Measurements from ENCODE around the gene CYP26C1. TPM values are rescaled to one million over a fixed set of nuclear protein-coding genes. Genes with fewer than 3 reads are reported as not detected.

The CYP26C1 gene
- total RNA-seq, 4 donors from 2014 or later: not detected

DNA sequence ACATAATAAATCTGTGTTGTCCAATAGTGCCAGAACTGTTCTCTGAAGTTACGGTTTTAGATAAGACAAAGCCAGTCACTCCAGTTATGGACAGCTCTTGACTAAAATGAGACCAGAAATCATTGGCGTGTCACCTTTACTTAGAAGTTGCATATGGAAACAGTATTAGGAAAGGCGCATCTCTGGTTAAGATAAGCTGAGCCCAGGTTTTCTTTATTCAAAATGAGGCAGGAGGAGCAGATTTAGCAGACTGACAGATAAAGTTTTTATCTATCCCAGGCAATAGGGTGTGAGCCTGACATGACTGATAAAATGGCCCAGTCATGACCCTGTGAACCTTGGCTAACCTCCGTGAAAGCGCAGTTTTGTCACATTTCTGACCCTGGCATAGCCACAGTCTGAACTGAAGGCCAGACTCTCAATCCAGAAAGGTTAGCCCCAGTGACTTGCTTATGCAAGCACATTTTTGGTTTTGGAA, 17.3 kb downstream of the CYP26C1 start:
- Histone ChIP-seq H3K4me3 (no peak overlapping the region), H3K9me3 (no peaks in the 10 kb centered on the region), H3K27me3 (peaks cover 78% of the 10 kb centered on the region), H3K27ac (no peak overlapping the region), H3K36me3 (no peaks in the 10 kb centered on the region), H3K4me1 (peaks cover 11 to 25% (median 24%) of the 10 kb centered on the region in 4 donors)
- no peak for DNase-seq
- in situ Hi-C loops (cut with MboI; ENCODE audit: low pct_ligation_motif_present in 1 of 4, low pct_unique_long_range_greater_than_20kb in 1 of 4, low sequenced_read_pairs in 3 of 4) (loop anchor here in 1 of 4 donors (25.0 kb wide), 1 partner anchor 434 kb away; no protein-coding TSS in a partner anchor), intact Hi-C loops (cut with DNase I; ENCODE audit: low total_unique reads) (no loop called here)
- WGBS, 2 donors (ENCODE audit: low coverage in 1 of 2): 56 to 64% methylated on average over 5 of the region's 5 CpGs
- TF ChIP-seq EP300 (IDR thresholded peaks at IDR 0.05; ENCODE audit: low read depth) (no peak), POLR2AphosphoS5 (IDR thresholded peaks at IDR 0.05) (no peak), POLR2A (IDR thresholded peaks at IDR 0.05) (no peak)
- TF ChIP-seq, protein P1, sequence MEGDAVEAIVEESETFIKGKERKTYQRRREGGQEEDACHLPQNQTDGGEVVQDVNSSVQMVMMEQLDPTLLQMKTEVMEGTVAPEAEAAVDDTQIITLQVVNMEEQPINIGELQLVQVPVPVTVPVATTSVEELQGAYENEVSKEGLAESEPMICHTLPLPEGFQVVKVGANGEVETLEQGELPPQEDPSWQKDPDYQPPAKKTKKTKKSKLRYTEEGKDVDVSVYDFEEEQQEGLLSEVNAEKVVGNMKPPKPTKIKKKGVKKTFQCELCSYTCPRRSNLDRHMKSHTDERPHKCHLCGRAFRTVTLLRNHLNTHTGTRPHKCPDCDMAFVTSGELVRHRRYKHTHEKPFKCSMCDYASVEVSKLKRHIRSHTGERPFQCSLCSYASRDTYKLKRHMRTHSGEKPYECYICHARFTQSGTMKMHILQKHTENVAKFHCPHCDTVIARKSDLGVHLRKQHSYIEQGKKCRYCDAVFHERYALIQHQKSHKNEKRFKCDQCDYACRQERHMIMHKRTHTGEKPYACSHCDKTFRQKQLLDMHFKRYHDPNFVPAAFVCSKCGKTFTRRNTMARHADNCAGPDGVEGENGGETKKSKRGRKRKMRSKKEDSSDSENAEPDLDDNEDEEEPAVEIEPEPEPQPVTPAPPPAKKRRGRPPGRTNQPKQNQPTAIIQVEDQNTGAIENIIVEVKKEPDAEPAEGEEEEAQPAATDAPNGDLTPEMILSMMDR (IDR thresholded peaks at IDR 0.05): no peak

GRCh38 chr10:93079663-93080349, 19.2 kb downstream of the CYP26C1 start:
- H3K36me3 ChIP-seq: no peaks in the 10 kb centered on the region
- intact Hi-C loops (cut with DNase I; ENCODE audit: low total_unique reads): loop anchor here (10.0 kb wide), 1 partner anchor 215 kb away; no protein-coding TSS in a partner anchor
- peaks cover 59% of the 10 kb centered on the region for H3K27me3 ChIP-seq
- in situ Hi-C loops (cut with MboI; ENCODE audit: low pct_ligation_motif_present in 1 of 4, low pct_unique_long_range_greater_than_20kb in 1 of 4, low sequenced_read_pairs in 3 of 4): loop anchor here in 2 of 4 donors (10.0 to 25.0 kb wide), 3 partner anchors 215 to 432 kb away; no protein-coding TSS in a partner anchor
- TF ChIP-seq EP300 (IDR thresholded peaks at IDR 0.05; ENCODE audit: low read depth) (no peak), POLR2A (IDR thresholded peaks at IDR 0.05) (no peak), POLR2AphosphoS5 (IDR thresholded peaks at IDR 0.05) (no peak)
- TF ChIP-seq, protein P1 (IDR thresholded peaks at IDR 0.05): no peak
- no peak overlapping the region for H3K4me3 ChIP-seq
- no peak for DNase-seq
- H3K27ac ChIP-seq: no peak overlapping the region
- H3K9me3 ChIP-seq: no peaks in the 10 kb centered on the region
- WGBS, 2 donors (ENCODE audit: low coverage in 1 of 2): 52 to 59% methylated on average over 3 to 9 of the region's 9 CpGs
- H3K4me1 ChIP-seq: peaks cover 0 to 6% (median 5%) of the 10 kb centered on the region in 4 donors

DNA sequence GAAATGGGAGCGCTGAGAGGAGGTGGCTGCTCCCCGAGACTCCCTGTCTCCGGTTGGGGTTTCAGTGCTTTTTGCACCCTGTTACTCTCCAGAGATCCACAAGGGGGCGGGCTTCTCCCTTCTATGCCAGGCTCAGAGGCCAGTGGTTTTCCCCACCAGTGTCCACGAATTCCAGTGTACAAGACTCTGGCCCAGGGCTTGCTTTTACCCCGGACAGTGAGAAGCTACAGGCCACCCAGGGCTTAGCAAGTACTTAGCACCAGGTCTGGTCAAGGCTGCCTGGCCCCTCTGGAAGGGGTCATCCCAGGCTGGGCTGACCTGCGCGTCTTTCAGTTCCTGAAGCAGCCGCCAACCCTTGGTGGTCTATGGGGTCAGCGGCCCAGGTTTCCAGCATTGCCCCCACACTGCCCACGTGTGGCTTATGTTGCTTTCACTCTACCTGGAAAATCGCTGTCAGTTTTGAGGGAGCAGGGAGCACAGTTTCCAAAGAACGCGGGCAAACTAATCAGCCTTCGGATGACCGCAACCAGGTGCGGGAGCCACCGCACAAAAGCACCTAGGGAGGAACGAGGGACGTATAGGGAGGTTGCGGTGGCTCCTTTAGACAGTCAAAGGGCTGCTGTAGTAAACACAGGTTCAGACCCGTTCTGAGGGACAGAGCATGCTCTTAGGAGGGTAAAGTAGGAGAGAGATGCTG, 19.9 kb downstream of the CYP26C1 start:
- DNase-seq: peak; percentile 52
- TF ChIP-seq POLR2AphosphoS5 (IDR thresholded peaks at IDR 0.05) (no peak), POLR2A (IDR thresholded peaks at IDR 0.05) (no peak), EP300 (IDR thresholded peaks at IDR 0.05; ENCODE audit: low read depth) (no peak)
- TF ChIP-seq, protein P1 (IDR thresholded peaks at IDR 0.05): peak; percentile 78 to 87 (median 80)
- no peak overlapping the region for H3K4me3 ChIP-seq
- 61 to 76% methylated on average over 6 to 22 of the region's 22 CpGs for WGBS, 2 donors (ENCODE audit: low coverage in 1 of 2)
- peaks cover 52% of the 10 kb centered on the region for H3K27me3 ChIP-seq
- H3K9me3 ChIP-seq: no peaks in the 10 kb centered on the region
- in situ Hi-C loops (cut with MboI; ENCODE audit: low pct_ligation_motif_present in 1 of 4, low pct_unique_long_range_greater_than_20kb in 1 of 4, low sequenced_read_pairs in 3 of 4) (loop anchor here in 2 of 4 donors (10.0 to 25.0 kb wide), 3 partner anchors 214 to 432 kb away; no protein-coding TSS in a partner anchor), intact Hi-C loops (cut with DNase I; ENCODE audit: low total_unique reads) (loop anchor here (10.0 kb wide), 1 partner anchor 214 kb away; no protein-coding TSS in a partner anchor)
- H3K4me1 ChIP-seq: peaks cover 0 to 6% (median 0%) of the 10 kb centered on the region in 4 donors
- no peak overlapping the region for H3K27ac ChIP-seq
- H3K36me3 ChIP-seq: no peaks in the 10 kb centered on the region

DNA sequence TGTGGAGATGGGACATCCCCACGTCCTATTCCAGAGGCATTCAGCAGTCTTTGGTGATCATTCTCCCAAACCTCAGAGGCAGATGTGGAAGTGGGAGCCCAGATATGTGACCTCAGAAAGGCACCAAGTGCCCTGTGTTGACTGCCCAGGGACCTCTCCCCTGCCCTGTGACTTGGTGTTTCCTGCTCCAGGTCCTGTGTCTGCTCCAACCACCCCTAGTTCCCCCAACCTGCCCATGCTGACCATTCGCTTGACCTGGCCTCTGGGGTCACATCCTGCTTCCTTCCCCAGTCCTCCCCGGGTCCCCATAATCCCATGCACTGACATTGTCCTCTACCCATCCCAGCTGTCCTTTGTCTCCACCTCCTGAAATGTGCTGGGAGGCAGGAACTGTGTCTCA, 20.7 kb downstream of the CYP26C1 start:
- Histone ChIP-seq H3K4me3 (no peak overlapping the region), H3K27ac (no peak overlapping the region), H3K4me1 (peaks cover 0 to 6% (median 0%) of the 10 kb centered on the region in 4 donors), H3K9me3 (no peaks in the 10 kb centered on the region), H3K36me3 (no peaks in the 10 kb centered on the region), H3K27me3 (peaks cover 44% of the 10 kb centered on the region)
- intact Hi-C loops (cut with DNase I; ENCODE audit: low total_unique reads): loop anchor here (10.0 kb wide), 1 partner anchor 213 kb away; no protein-coding TSS in a partner anchor
- DNase-seq: no peak
- no peak for TF ChIP-seq POLR2AphosphoS5 (IDR thresholded peaks at IDR 0.05)
- TF ChIP-seq, protein P1 (IDR thresholded peaks at IDR 0.05): no peak
- TF ChIP-seq EP300 (IDR thresholded peaks at IDR 0.05; ENCODE audit: low read depth): no peak
- no peak for TF ChIP-seq POLR2A (IDR thresholded peaks at IDR 0.05)
- in situ Hi-C loops (cut with MboI; ENCODE audit: low pct_ligation_motif_present in 1 of 4, low pct_unique_long_range_greater_than_20kb in 1 of 4, low sequenced_read_pairs in 3 of 4): loop anchor here in 2 of 4 donors (10.0 to 25.0 kb wide), 3 partner anchors 213 to 431 kb away; no protein-coding TSS in a partner anchor
- WGBS, 2 donors (ENCODE audit: low coverage in 1 of 2): 69% methylated on average over 3 of the region's 3 CpGs; no CpG with 5 or more reads in 1 of the 2 donors
